Astrocyte (in vitro differentiated cells and primary cell): ENCODE measurements around the gene B4GALT3. TPM values are rescaled to one million over a fixed set of nuclear protein-coding genes. Genes with fewer than 3 reads are reported as not detected.
"Not testable (repeated sequence)": the region's sequence is repeated elsewhere in the genome, so short reads cannot be mapped to it uniquely, and the experiment has no call there.

Experiments
- DNase-seq: peaks from one replicate; pipeline ENCODE4 v3.0.0-alpha.2; 2010; ENCODE audit warnings: low read depth
- FAIRE-seq: peaks from 2 replicates; lab custom pipeline; 2011; peaks lifted over from hg19 to GRCh38; lab: Jason Lieb, UNC
- H2AFZ ChIP-seq: 2 replicates; pipeline ENCODE4 v1.6.0; 2012; ENCODE audit warnings: low read depth, low read length, inconsistent platforms
- H3K27ac ChIP-seq: 2 replicates; pipeline ENCODE4 v1.5.1; 2011; ENCODE audit warnings: low read depth, low read length, inconsistent platforms
- H3K27me3 ChIP-seq: 2 replicates; pipeline ENCODE4 v1.6.0; 2011; ENCODE audit warnings: low read length, inconsistent platforms; ENCODE audit not compliant: insufficient read depth
- H3K36me3 ChIP-seq: 2 replicates; pipeline ENCODE4 v1.5.1; 2011; ENCODE audit warnings: low read length, inconsistent platforms; ENCODE audit not compliant: insufficient read depth
- H3K4me1 ChIP-seq: 2 replicates; pipeline ENCODE4 v1.5.1; 2011; ENCODE audit warnings: low read length, inconsistent platforms; ENCODE audit not compliant: insufficient read depth
- H3K4me2 ChIP-seq: 2 replicates; pipeline ENCODE4 v1.6.0; 2012; ENCODE audit warnings: low read length, inconsistent platforms
- H3K4me3 ChIP-seq: 2 replicates; pipeline ENCODE4 v1.5.1; 2011; ENCODE audit warnings: low read depth, mild to moderate bottlenecking, low read length, inconsistent platforms; ENCODE audit not compliant: insufficient read depth
- H3K79me2 ChIP-seq: 2 replicates; pipeline ENCODE4 v1.6.0; 2012; ENCODE audit warnings: mild to moderate bottlenecking, low read length, inconsistent platforms; ENCODE audit not compliant: insufficient read depth
- H3K9ac ChIP-seq: 2 replicates; pipeline ENCODE4 v1.6.0; 2012; ENCODE audit warnings: mild to moderate bottlenecking, low read length, inconsistent platforms
- H3K9me3 ChIP-seq: 2 replicates; pipeline ENCODE4 v1.5.1; 2012; ENCODE audit warnings: low read depth, mild to moderate bottlenecking, low read length, inconsistent platforms; ENCODE audit not compliant: insufficient read depth
- H4K20me1 ChIP-seq: 2 replicates; pipeline ENCODE4 v1.6.0; 2012; ENCODE audit warnings: low read length, inconsistent platforms; ENCODE audit not compliant: insufficient read depth
- H3K27ac Mint-ChIP-seq: one replicate; pipeline ENCODE4 v1.8.0; 2021; ENCODE audit warnings: mild to moderate bottlenecking, mixed read lengths; ENCODE audit not compliant: unreplicated experiment
- H3K27me3 Mint-ChIP-seq: one replicate; pipeline ENCODE4 v1.8.0; 2021; ENCODE audit warnings: low read depth, mixed read lengths; ENCODE audit not compliant: unreplicated experiment
- H3K36me3 Mint-ChIP-seq: one replicate; pipeline ENCODE4 v1.8.0; 2021; ENCODE audit warnings: low read depth, mixed read lengths; ENCODE audit not compliant: unreplicated experiment
- H3K4me1 Mint-ChIP-seq: one replicate; pipeline ENCODE4 v1.8.0; 2021; ENCODE audit warnings: low read depth, mixed read lengths; ENCODE audit not compliant: unreplicated experiment
- H3K4me3 Mint-ChIP-seq: one replicate; pipeline ENCODE4 v1.8.0; 2021; ENCODE audit warnings: mild to moderate bottlenecking, moderate library complexity, mixed read lengths; ENCODE audit not compliant: unreplicated experiment
- H3K9me3 Mint-ChIP-seq: one replicate; pipeline ENCODE4 v1.8.0; 2021; ENCODE audit warnings: mild to moderate bottlenecking, mixed read lengths; ENCODE audit not compliant: unreplicated experiment
- EZH2 ChIP-seq: IDR thresholded peaks from 2 replicates; pipeline ENCODE4 v1.6.1; 2012; ENCODE audit warnings: mild to moderate bottlenecking, low read length, inconsistent platforms; ENCODE audit not compliant: insufficient read depth
- total RNA-seq: library from RNA; stranded (reverse); gene quantifications from 2 replicates; pipeline ENCODE4 v1.2.1, GENCODE V29; 2021
- TF ChIP-seq, protein P1 (sequence below): IDR thresholded peaks from 2 replicates; pipeline ENCODE4 v1.5.1; 2011; ENCODE audit warnings: low read depth, mild to moderate bottlenecking, inconsistent platforms, low read length, moderate library complexity; ENCODE audit not compliant: insufficient read depth

Gene B4GALT3
- total RNA-seq, 1 donor from 2014 or later: 39.6 TPM

DNA sequence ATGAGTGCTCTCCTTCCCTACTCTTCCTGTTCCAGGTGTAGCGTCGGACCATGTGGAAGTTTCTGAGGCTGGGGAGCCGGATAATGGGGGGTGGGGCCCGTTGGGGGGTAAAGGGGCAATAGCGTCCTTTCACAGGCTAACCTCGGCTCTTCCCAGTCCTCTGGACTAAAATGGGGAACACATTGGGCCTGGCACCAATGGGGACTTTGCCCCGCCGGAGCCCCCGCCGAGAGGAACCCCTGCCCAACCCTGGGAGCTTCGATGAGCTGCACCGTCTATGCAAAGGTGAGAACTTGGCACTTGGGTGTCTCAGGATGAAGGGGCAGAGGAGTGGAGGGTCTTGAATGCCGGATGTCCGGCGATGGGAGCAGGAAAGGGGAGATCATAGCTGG, 49.0 kb upstream of the B4GALT3 start:
- peaks cover 11% of the 10 kb centered on the region for H3K27me3 Mint-ChIP-seq
- Histone ChIP-seq H3K27ac (peak overlapping the region; percentile 68), H3K9ac (peak overlapping the region; percentile 93), H3K79me2 (peaks cover 8% of the 10 kb centered on the region), H3K27me3 (no peaks in the 10 kb centered on the region), H3K4me2 (peak overlapping the region; percentile 95), H3K4me1 (peaks cover 11% of the 10 kb centered on the region), H4K20me1 (no peaks in the 10 kb centered on the region), H2AFZ (peak overlapping the region; percentile 91), H3K4me3 (peak overlapping the region; percentile 91), H3K36me3 (peaks cover 12% of the 10 kb centered on the region), H3K9me3 (no peaks in the 10 kb centered on the region)
- no peak for TF ChIP-seq EZH2
- TF ChIP-seq, protein P1, sequence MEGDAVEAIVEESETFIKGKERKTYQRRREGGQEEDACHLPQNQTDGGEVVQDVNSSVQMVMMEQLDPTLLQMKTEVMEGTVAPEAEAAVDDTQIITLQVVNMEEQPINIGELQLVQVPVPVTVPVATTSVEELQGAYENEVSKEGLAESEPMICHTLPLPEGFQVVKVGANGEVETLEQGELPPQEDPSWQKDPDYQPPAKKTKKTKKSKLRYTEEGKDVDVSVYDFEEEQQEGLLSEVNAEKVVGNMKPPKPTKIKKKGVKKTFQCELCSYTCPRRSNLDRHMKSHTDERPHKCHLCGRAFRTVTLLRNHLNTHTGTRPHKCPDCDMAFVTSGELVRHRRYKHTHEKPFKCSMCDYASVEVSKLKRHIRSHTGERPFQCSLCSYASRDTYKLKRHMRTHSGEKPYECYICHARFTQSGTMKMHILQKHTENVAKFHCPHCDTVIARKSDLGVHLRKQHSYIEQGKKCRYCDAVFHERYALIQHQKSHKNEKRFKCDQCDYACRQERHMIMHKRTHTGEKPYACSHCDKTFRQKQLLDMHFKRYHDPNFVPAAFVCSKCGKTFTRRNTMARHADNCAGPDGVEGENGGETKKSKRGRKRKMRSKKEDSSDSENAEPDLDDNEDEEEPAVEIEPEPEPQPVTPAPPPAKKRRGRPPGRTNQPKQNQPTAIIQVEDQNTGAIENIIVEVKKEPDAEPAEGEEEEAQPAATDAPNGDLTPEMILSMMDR: no peak
- peaks cover 14% of the 10 kb centered on the region for H3K36me3 Mint-ChIP-seq
- DNase-seq (no peak), FAIRE-seq (no peak)
- H3K9me3 Mint-ChIP-seq: no peaks in the 10 kb centered on the region
- H3K27ac Mint-ChIP-seq: peak overlapping the region; percentile 98
- peak overlapping the region; percentile 100 for H3K4me3 Mint-ChIP-seq
- H3K4me1 Mint-ChIP-seq: peaks cover 15% of the 10 kb centered on the region

DNA sequence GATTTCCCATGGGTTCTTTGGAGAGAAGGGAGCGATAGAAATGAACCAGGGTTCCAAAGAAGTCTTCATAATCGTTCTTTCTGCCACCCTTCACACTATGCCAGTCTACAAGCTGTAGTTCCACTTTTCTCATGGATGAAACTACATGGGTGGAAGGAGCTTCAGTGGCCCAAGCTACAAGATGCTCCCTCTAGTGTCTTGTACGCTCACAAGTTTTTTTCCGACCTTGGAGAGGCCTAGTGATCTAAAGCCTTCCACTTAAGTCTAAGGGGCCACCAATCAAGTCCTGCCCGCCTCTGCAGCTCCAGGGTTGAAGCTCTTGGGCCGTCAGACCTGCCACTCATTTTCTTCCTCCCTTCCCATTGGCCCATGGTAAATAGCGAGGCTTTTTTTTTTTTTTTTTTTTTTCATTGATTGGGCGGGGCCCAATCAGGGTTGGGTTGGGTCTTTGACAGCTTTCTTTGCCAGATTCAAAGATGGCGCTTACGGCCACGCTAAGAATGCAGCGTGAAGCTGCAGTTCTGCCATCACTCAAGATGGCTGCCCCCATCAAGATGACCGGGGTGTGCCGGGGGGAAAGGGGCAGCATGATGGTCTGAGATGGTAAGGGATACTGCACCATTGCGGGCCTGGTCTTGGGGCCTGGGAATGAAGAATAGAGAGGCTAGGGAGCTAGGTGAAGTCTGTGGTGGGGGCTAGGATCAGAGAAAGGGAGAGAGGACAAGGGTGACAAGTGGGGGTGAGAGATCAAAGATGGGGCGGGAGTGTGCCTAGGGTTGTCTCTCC, 48.4 kb upstream of the B4GALT3 start, which contains the start of gene TOMM40L:
Gene TOMM40L (plus strand): TSS at position 527 of the 786 bp plus-strand sequence. CDS start 430 bp downstream, outside the sequence.
- TF ChIP-seq, protein P1: peak; percentile 45
- TF ChIP-seq EZH2: no peak

DNA sequence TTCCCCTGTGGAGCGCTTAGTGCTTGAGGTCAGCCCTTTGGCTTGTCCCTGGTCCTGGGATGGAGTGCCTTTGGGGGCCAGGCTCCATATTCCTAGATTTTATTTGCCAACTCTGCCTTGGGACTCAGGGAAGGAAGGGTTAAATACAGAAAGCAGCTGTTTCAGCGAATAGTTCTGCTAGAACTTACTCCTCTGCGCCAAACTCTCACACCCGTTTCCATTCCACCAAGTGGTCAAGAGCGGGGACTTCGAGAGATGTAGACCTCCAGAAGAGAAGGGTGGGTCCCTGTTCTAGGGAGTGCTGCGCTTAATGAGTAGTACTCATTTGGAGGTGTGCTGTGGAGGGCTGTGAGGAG, 47.8 kb upstream of the B4GALT3 start:
- no peak for FAIRE-seq
- H3K4me1 Mint-ChIP-seq: peaks cover 15% of the 10 kb centered on the region
- DNase-seq: no peak
- Histone ChIP-seq H2AFZ (peak overlapping the region; percentile 78), H4K20me1 (no peaks in the 10 kb centered on the region), H3K9me3 (no peaks in the 10 kb centered on the region), H3K36me3 (peaks cover 11% of the 10 kb centered on the region), H3K4me2 (peak overlapping the region; percentile 55), H3K79me2 (peaks cover 8% of the 10 kb centered on the region), H3K9ac (no peak overlapping the region), H3K27me3 (no peaks in the 10 kb centered on the region), H3K4me3 (no peak overlapping the region), H3K27ac (no peak overlapping the region), H3K4me1 (peaks cover 11% of the 10 kb centered on the region)
- no peaks in the 10 kb centered on the region for H3K9me3 Mint-ChIP-seq
- H3K27ac Mint-ChIP-seq: peak overlapping the region; percentile 17
- H3K4me3 Mint-ChIP-seq: peak overlapping the region; percentile 11
- H3K36me3 Mint-ChIP-seq: peaks cover 9% of the 10 kb centered on the region
- peaks cover 11% of the 10 kb centered on the region for H3K27me3 Mint-ChIP-seq
- TF ChIP-seq EZH2: no peak
- TF ChIP-seq, protein P1: no peak

More for the DNA sequence above, 48.4 kb upstream of the B4GALT3 start, which contains the start of gene TOMM40L:
- H3K27me3 Mint-ChIP-seq: peaks cover 11% of the 10 kb centered on the region
- H3K4me3 ChIP-seq: peak within 1 kb of the TSS; percentile 91
- peak within 1 kb of the TSS; percentile 93 for H3K9ac ChIP-seq
- H3K4me2 ChIP-seq: peak within 1 kb of the TSS; percentile 95
- no peaks in the 10 kb centered on the region for H3K9me3 ChIP-seq
- H3K4me1 ChIP-seq: peaks cover 11% of the 10 kb centered on the region
- H3K36me3 ChIP-seq: peaks cover 12% of the 10 kb centered on the region
- FAIRE-seq: no peak
- DNase-seq: peak; percentile 99
- H3K4me3 Mint-ChIP-seq: peak within 1 kb of the TSS; percentile 100
- no peaks in the 10 kb centered on the region for H3K27me3 ChIP-seq
- H2AFZ ChIP-seq: peak within 1 kb of the TSS; percentile 91
- peaks cover 8% of the 10 kb centered on the region for H3K79me2 ChIP-seq
- peak within 1 kb of the TSS; percentile 98 for H3K27ac Mint-ChIP-seq
- H3K4me1 Mint-ChIP-seq: peaks cover 15% of the 10 kb centered on the region
- peak within 1 kb of the TSS; percentile 68 for H3K27ac ChIP-seq
- H3K36me3 Mint-ChIP-seq: peaks cover 12% of the 10 kb centered on the region
- H4K20me1 ChIP-seq: no peaks in the 10 kb centered on the region
- no peaks in the 10 kb centered on the region for H3K9me3 Mint-ChIP-seq

DNA sequence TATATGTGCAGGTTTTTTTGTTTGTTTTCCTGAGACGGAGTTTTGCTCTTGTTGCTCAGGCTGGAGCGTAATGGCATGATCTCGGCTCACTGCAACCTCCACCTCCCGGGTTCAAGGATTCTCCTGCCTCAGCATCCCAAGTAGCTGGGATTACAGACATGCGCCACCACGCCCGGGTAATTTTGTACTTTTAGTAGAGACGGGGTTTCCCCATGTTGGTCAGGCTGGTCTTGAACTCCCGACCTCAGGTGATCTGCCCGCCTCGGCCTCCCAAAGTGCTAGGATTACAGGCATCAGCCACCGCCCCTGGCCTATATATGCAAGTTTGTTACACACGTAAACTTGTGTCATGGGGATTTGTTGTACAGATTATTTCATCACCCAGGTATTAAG, 47.4 kb upstream of the B4GALT3 start:
- not testable (repeated sequence) for H4K20me1 ChIP-seq, H3K9ac ChIP-seq, H3K4me2 ChIP-seq, H3K27ac Mint-ChIP-seq, H3K27ac ChIP-seq, DNase-seq, H3K9me3 ChIP-seq, H2AFZ ChIP-seq, H3K36me3 Mint-ChIP-seq, H3K36me3 ChIP-seq, H3K9me3 Mint-ChIP-seq, H3K4me3 ChIP-seq, H3K4me3 Mint-ChIP-seq, H3K79me2 ChIP-seq, FAIRE-seq, H3K27me3 ChIP-seq
- H3K4me1 ChIP-seq: peaks cover 11% of the 10 kb centered on the region
- peaks cover 15% of the 10 kb centered on the region for H3K4me1 Mint-ChIP-seq
- H3K27me3 Mint-ChIP-seq: peaks cover 11% of the 10 kb centered on the region
